ENCODE results near the gene C1orf116. TPM values are rescaled to one million over a fixed set of nuclear protein-coding genes. Genes with fewer than 3 reads are reported as not detected.

The C1orf116 gene
- total and polyA plus RNA-seq, 10 of the 15 experiments (the other 5 are each of a cell fraction or from before 2014, with no cell fraction given), result 0.01 to 0.08 TPM; not detected in 8

GRCh38 chr1:207050480-207051190 is 18.1 kb upstream of the C1orf116 start (continued):
- TF ChIP-seq ZNF592 (IDR thresholded peaks at IDR 0.05) (no peak), E4F1 (IDR thresholded peaks at IDR 0.05; ENCODE audit: borderline replicate concordance, partially characterized antibody) (no peak), CREM (IDR thresholded peaks at IDR 0.05; ENCODE audit: low read depth) (no peak), POLR2AphosphoS2 (IDR thresholded peaks at IDR 0.05; ENCODE audit: low read depth, low read length) (no peak), IKZF1 (conservative IDR thresholded peaks at IDR 0.05) (peak; percentile 78), ATF2 (IDR thresholded peaks at IDR 0.05; ENCODE audit: low read length) (no peak), EGR1 (IDR thresholded peaks at IDR 0.05; ENCODE audit: borderline replicate concordance in 1 of 2, low read depth in 2 of 2, low read length in 2 of 2) (no peak), KLF5 (IDR thresholded peaks at IDR 0.05; ENCODE audit: partially characterized antibody) (no peak), ATF7 (IDR thresholded peaks at IDR 0.05; ENCODE audit: low read depth) (no peak), NR2C1 (IDR thresholded peaks at IDR 0.05) (no peak), RELA (IDR thresholded peaks at IDR 0.05; ENCODE audit: borderline replicate concordance, partially characterized antibody) (no peak), RAD51 (IDR thresholded peaks at IDR 0.05) (no peak), ZNF24 (IDR thresholded peaks at IDR 0.05) (no peak), CHD4 (IDR thresholded peaks at IDR 0.05) (no peak)
- TF ChIP-seq, protein P1, sequence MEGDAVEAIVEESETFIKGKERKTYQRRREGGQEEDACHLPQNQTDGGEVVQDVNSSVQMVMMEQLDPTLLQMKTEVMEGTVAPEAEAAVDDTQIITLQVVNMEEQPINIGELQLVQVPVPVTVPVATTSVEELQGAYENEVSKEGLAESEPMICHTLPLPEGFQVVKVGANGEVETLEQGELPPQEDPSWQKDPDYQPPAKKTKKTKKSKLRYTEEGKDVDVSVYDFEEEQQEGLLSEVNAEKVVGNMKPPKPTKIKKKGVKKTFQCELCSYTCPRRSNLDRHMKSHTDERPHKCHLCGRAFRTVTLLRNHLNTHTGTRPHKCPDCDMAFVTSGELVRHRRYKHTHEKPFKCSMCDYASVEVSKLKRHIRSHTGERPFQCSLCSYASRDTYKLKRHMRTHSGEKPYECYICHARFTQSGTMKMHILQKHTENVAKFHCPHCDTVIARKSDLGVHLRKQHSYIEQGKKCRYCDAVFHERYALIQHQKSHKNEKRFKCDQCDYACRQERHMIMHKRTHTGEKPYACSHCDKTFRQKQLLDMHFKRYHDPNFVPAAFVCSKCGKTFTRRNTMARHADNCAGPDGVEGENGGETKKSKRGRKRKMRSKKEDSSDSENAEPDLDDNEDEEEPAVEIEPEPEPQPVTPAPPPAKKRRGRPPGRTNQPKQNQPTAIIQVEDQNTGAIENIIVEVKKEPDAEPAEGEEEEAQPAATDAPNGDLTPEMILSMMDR (IDR thresholded peaks at IDR 0.05 in 2 of 3, conservative IDR thresholded peaks at IDR 0.05 in 1 of 3; ENCODE audit: control insufficient read depth in 2 of 3, extremely low read depth in 1 of 3, insufficient read depth in 1 of 3, low read depth in 3 of 3, low read length in 3 of 3), result no peak
- TF ChIP-seq, protein P2, sequence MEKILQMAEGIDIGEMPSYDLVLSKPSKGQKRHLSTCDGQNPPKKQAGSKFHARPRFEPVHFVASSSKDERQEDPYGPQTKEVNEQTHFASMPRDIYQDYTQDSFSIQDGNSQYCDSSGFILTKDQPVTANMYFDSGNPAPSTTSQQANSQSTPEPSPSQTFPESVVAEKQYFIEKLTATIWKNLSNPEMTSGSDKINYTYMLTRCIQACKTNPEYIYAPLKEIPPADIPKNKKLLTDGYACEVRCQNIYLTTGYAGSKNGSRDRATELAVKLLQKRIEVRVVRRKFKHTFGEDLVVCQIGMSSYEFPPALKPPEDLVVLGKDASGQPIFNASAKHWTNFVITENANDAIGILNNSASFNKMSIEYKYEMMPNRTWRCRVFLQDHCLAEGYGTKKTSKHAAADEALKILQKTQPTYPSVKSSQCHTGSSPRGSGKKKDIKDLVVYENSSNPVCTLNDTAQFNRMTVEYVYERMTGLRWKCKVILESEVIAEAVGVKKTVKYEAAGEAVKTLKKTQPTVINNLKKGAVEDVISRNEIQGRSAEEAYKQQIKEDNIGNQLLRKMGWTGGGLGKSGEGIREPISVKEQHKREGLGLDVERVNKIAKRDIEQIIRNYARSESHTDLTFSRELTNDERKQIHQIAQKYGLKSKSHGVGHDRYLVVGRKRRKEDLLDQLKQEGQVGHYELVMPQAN (conservative IDR thresholded peaks at IDR 0.05), result peak; percentile 69; the same call in 1 of the 2 replicates
- TF ChIP-seq, protein P3, sequence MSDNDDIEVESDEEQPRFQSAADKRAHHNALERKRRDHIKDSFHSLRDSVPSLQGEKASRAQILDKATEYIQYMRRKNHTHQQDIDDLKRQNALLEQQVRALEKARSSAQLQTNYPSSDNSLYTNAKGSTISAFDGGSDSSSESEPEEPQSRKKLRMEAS (IDR thresholded peaks at IDR 0.05; ENCODE audit: low read depth, low read length), result peak; percentile 28
